ENCODE measurements around the gene ERLEC1. TPM values are rescaled to one million over a fixed set of nuclear protein-coding genes. Genes with fewer than 3 reads are reported as not detected.

ERLEC1 gene
- total RNA-seq, 1 experiment from 2014 or later: 21.6 TPM

DNA sequence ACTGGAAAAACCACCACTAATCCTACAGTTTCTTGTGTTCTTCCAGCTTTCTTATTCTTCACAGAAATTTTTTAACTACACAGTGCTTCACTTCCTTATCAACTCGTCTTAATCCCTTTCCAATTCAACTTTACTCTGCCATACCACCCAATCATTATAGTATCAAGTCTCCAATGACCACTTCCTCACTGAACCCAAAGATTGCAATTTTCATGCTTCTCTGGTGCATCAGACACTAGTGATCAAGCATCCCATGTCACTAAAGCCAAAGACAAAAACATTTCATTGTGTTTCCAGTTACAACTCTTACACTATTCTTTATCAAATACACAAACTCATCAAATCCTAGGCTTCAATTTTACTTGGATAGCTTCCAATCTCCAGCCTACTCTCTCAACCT, 9.7 kb upstream of the ERLEC1 start:
- TF ChIP-seq, protein P1, sequence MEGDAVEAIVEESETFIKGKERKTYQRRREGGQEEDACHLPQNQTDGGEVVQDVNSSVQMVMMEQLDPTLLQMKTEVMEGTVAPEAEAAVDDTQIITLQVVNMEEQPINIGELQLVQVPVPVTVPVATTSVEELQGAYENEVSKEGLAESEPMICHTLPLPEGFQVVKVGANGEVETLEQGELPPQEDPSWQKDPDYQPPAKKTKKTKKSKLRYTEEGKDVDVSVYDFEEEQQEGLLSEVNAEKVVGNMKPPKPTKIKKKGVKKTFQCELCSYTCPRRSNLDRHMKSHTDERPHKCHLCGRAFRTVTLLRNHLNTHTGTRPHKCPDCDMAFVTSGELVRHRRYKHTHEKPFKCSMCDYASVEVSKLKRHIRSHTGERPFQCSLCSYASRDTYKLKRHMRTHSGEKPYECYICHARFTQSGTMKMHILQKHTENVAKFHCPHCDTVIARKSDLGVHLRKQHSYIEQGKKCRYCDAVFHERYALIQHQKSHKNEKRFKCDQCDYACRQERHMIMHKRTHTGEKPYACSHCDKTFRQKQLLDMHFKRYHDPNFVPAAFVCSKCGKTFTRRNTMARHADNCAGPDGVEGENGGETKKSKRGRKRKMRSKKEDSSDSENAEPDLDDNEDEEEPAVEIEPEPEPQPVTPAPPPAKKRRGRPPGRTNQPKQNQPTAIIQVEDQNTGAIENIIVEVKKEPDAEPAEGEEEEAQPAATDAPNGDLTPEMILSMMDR (conservative IDR thresholded peaks at IDR 0.05): no peak
- Histone ChIP-seq H3K14ac (ENCODE audit: insufficient read depth, low read length) (no peak overlapping the region), H3K23ac (ENCODE audit: insufficient read length, low read depth, low read length) (no peak overlapping the region), H4K8ac (replicated peaks; ENCODE audit: insufficient read length, low read depth, low read length) (no peak overlapping the region), H3K23me2 (ENCODE audit: insufficient read length, low read depth, low read length, poor library complexity, severe bottlenecking) (no peaks in the 10 kb centered on the region), H3K27ac (ENCODE audit: insufficient read length, low read depth, low read length) (no peak overlapping the region), H3K4me1 (ENCODE audit: insufficient read depth, low read length) (no peaks in the 10 kb centered on the region), H2BK12ac (ENCODE audit: insufficient read length, low read depth, low read length) (no peak overlapping the region), H3K79me1 (ENCODE audit: insufficient read depth, low read depth, low read length, poor library complexity, severe bottlenecking) (peaks cover 3% of the 10 kb centered on the region), H3K4me2 (ENCODE audit: insufficient read depth, insufficient read length, low read length) (no peak overlapping the region), H2BK20ac (ENCODE audit: low read depth, low read length, poor library complexity, severe bottlenecking) (no peak overlapping the region), H4K5ac (ENCODE audit: insufficient read length, low read depth, low read length) (no peak overlapping the region), H3K79me2 (ENCODE audit: insufficient read depth, low read length) (peaks cover 12% of the 10 kb centered on the region; the same call in 1 of the 2 replicates), H3K18ac (ENCODE audit: insufficient read length, low read depth, low read length) (no peak overlapping the region), H2AFZ (ENCODE audit: low read length) (no peak overlapping the region), H3T11ph (ENCODE audit: low read length) (no peak overlapping the region), H2BK120ac (ENCODE audit: low read depth, low read length, poor library complexity, severe bottlenecking) (no peak overlapping the region), H2BK5ac (ENCODE audit: insufficient read length, low read length) (no peak overlapping the region), H3K27me3 (ENCODE audit: insufficient read depth, low read length) (no peaks in the 10 kb centered on the region), H3K9ac (ENCODE audit: extremely low read depth, insufficient read length, low read length) (no peak overlapping the region), H2AK5ac (ENCODE audit: insufficient read length, low read length) (no peak overlapping the region), H4K91ac (ENCODE audit: insufficient read length, low read depth, low read length) (no peak overlapping the region), H3K56ac (ENCODE audit: insufficient read length, low read depth, low read length) (no peak overlapping the region), H4K20me1 (ENCODE audit: control insufficient read depth, insufficient read depth, insufficient read length) (no peaks in the 10 kb centered on the region), H3K9me3 (ENCODE audit: control insufficient read depth, low read depth, low read length) (no peaks in the 10 kb centered on the region), H2BK15ac (ENCODE audit: low read depth, low read length) (no peak overlapping the region), H3K4ac (ENCODE audit: low read depth, low read length) (no peak overlapping the region)
- H3K4me3 Mint-ChIP-seq: no peak overlapping the region
- no peak for DNase-seq
- peaks cover 2% of the 10 kb centered on the region in 2 experiments for H3K4me1 Mint-ChIP-seq
- WGBS (ENCODE audit: extremely low coverage, insufficient read length, low lambda C conversion rate): 100% methylated on average over 1 of the region's 1 CpG
- peak overlapping the region in 1 of 3 experiments; percentile 7; a peak in 2 of 7 replicates for H3K27ac Mint-ChIP-seq
- H3K9me3 Mint-ChIP-seq: no peaks in the 10 kb centered on the region
- H3K36me3 Mint-ChIP-seq (ENCODE audit: insufficient read depth in 1 of 3, low read depth in 3 of 3): peaks cover 26 to 49% (median 41%) of the 10 kb centered on the region in 3 experiments; a peak in 6 of 7 replicates
- H3K27me3 Mint-ChIP-seq (ENCODE audit: low read depth): no peaks in the 10 kb centered on the region
